Measurements from ENCODE around the gene ATAD5. TPM values are rescaled to one million over a fixed set of nuclear protein-coding genes. Genes with fewer than 3 reads are reported as not detected.
A peak's percentile ranks its signal among the peaks of the same experiment; 100 is the strongest.
"Not testable (repeated sequence)": the region's sequence is repeated elsewhere in the genome, so short reads cannot be mapped to it uniquely, and the experiment has no call there.

ATAD5 gene
- total RNA-seq, 4 donors from 2014 or later = 0.75 to 2.7 (median 1.2) TPM

GRCh38 chr17:30930495-30930894 lies 98.7 kb downstream of the ATAD5 start:
- DNase-seq = no peak
- no peaks in the 10 kb centered on the region for H3K4me1 ChIP-seq
- WGBS, 2 donors (ENCODE audit: low coverage in 1 of 2) = 75 to 91% methylated on average over 2 to 3 of the region's 3 CpGs
- intact Hi-C loops (cut with DNase I; ENCODE audit: low total_unique reads) = no loop called here
- H3K36me3 ChIP-seq = no peaks in the 10 kb centered on the region
- in situ Hi-C loops (cut with MboI; ENCODE audit: low pct_ligation_motif_present in 1 of 4, low pct_unique_long_range_greater_than_20kb in 1 of 4, low sequenced_read_pairs in 3 of 4) = no loop called here
- no peak overlapping the region for H3K27ac ChIP-seq
- TF ChIP-seq CTCF (IDR thresholded peaks at IDR 0.05) (no peak), POLR2A (IDR thresholded peaks at IDR 0.05) (no peak), POLR2AphosphoS5 (IDR thresholded peaks at IDR 0.05) (no peak), EP300 (IDR thresholded peaks at IDR 0.05; ENCODE audit: low read depth) (no peak)
- no peaks in the 10 kb centered on the region for H3K9me3 ChIP-seq
- peaks cover 10% of the 10 kb centered on the region for H3K27me3 ChIP-seq
- no peak overlapping the region for H3K4me3 ChIP-seq

DNA sequence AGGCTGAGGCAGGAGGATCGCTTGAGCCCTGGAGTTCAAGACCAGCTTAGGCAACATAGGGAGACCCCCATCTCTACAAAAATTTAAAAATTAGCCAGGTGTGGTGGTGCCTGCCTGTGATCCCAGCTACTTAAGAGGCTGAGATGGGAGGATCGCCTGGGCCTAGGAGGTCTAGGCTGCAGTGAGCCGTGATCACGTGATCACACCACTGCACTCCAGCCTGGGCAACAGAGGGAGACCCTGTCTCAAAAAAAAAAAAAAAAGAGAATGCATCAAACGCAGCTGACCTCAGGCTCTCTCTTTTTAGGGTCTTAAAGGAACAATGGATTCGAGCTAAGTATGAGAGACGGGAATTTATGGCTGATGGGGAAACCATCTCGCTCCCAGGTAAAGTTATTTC lies 99.8 kb downstream of the ATAD5 start:
- intact Hi-C loops (cut with DNase I; ENCODE audit: low total_unique reads); H3K4me1 ChIP-seq; in situ Hi-C loops (cut with MboI; ENCODE audit: low pct_ligation_motif_present in 1 of 4, low pct_unique_long_range_greater_than_20kb in 1 of 4, low sequenced_read_pairs in 3 of 4); H3K4me3 ChIP-seq; H3K36me3 ChIP-seq; H3K27me3 ChIP-seq; H3K9me3 ChIP-seq; DNase-seq; H3K27ac ChIP-seq: not testable (repeated sequence)
- 90% methylated on average over 2 to 8 of the region's 8 CpGs for WGBS, 2 donors (ENCODE audit: low coverage in 1 of 2)

- no peak for DNase-seq
- intact Hi-C loops (cut with DNase I; ENCODE audit: low total_unique reads) (no loop called here), in situ Hi-C loops (cut with MboI; ENCODE audit: low pct_ligation_motif_present in 1 of 4, low pct_unique_long_range_greater_than_20kb in 1 of 4, low sequenced_read_pairs in 3 of 4) (no loop called here)
- TF ChIP-seq CTCF (IDR thresholded peaks at IDR 0.05) (no peak), POLR2AphosphoS5 (IDR thresholded peaks at IDR 0.05) (no peak), POLR2A (IDR thresholded peaks at IDR 0.05) (no peak), EP300 (IDR thresholded peaks at IDR 0.05; ENCODE audit: low read depth) (no peak)
- Histone ChIP-seq H3K27ac (no peak overlapping the region), H3K9me3 (no peaks in the 10 kb centered on the region), H3K4me1 (no peaks in the 10 kb centered on the region), H3K4me3 (no peak overlapping the region), H3K36me3 (no peaks in the 10 kb centered on the region), H3K27me3 (no peaks in the 10 kb centered on the region)
- WGBS, 2 donors (ENCODE audit: low coverage in 1 of 2) = 69 to 84% methylated on average over 4 to 5 of the region's 5 CpGs
These were observed 102.2 kb downstream of the ATAD5 start for GRCh38 chr17:30933966-30934365.

DNA sequence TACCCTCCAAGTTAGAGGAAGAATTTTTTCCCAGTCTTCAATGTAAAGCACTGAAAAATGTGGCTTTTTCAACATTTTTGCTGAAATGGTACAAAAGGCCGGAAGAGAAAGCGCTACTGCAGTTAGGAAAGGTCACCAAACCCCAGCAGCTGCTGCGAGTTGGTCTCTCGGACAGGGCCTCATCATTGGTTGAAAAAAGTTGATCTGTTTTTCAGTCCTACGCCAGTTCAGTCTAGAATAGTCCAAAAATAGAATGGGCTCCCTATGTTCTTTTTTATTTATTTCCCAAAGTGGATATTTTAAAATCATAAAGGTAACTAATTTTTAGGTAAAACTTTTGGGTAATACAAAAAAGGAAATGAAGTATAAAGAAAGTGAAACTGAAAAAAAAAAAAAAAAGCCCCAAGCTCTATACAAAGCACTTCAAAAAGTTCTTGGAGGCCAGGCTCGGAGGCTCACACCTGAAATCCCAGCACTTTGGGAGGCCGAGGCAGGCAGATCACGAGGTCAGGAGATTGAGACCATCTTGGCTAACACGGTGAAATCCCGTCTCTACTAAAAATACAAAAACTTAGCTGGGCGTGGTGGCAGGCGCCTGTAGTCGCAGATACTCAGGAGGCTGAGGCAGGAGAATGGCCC lies 107.4 kb downstream of the ATAD5 start:
- 65 to 67% methylated on average over 7 to 13 of the region's 13 CpGs for WGBS, 2 donors (ENCODE audit: low coverage in 1 of 2)
- H3K27ac ChIP-seq = peak overlapping the region in 2 of 4 donors; percentile 12 to 46
- H3K36me3 ChIP-seq = no peaks in the 10 kb centered on the region
- H3K9me3 ChIP-seq = no peaks in the 10 kb centered on the region
- no peak for DNase-seq
- intact Hi-C loops (cut with DNase I; ENCODE audit: low total_unique reads) (no loop called here), in situ Hi-C loops (cut with MboI; ENCODE audit: low pct_ligation_motif_present in 1 of 4, low pct_unique_long_range_greater_than_20kb in 1 of 4, low sequenced_read_pairs in 3 of 4) (no loop called here)
- no peak for TF ChIP-seq POLR2AphosphoS5 (IDR thresholded peaks at IDR 0.05)
- no peak for TF ChIP-seq POLR2A (IDR thresholded peaks at IDR 0.05)
- no peak for TF ChIP-seq CTCF (IDR thresholded peaks at IDR 0.05)
- TF ChIP-seq EP300 (IDR thresholded peaks at IDR 0.05; ENCODE audit: low read depth) = no peak
- no peaks in the 10 kb centered on the region for H3K4me1 ChIP-seq
- H3K27me3 ChIP-seq = no peaks in the 10 kb centered on the region
- H3K4me3 ChIP-seq = no peak overlapping the region
